AG04449 (cell line): ENCODE data around the gene SNTG2.

Source experiments
- CTCF ChIA-PET: fragments of 350-600 bp; formaldehyde crosslinking; extraction: SDS; loops from one replicate; lab custom pipeline; 2021; ENCODE audit warnings: antibody characterized with exemption; lab: Yijun Ruan, JAX
- POLR2A ChIA-PET: fragments of 400-600, 350-600 bp; formaldehyde crosslinking; extraction: SDS; loops from one replicate; lab custom pipeline; 2020; ENCODE audit warnings: antibody characterized with exemption, inconsistent platforms; lab: Yijun Ruan, JAX
- DNase-seq: peaks from one replicate; pipeline ENCODE4 v3.0.0-alpha.2; 2010; ENCODE audit warnings: low read depth, low spot score
- H3K4me3 ChIP-seq: 2 replicates; pipeline ENCODE4 v1.5.1; 2011; ENCODE audit warnings: low read depth, mild to moderate bottlenecking, control low read depth, low read length
- TF ChIP-seq, protein P1 (sequence below): IDR thresholded peaks from one replicate; pipeline ENCODE4 v1.5.1; 2011; ENCODE audit warnings: mild to moderate bottlenecking, moderate library complexity, low read length, control low read depth, inconsistent platforms; ENCODE audit not compliant: insufficient read depth; ENCODE audit errors: missing control alignments

The SNTG2 gene

GRCh38 chr2:974502-974901 is 23.9 kb downstream of the SNTG2 start:
- no peak for DNase-seq
- H3K4me3 ChIP-seq: no peak overlapping the region
- POLR2A ChIA-PET: no interaction called here
- CTCF ChIA-PET: no interaction called here
- TF ChIP-seq, protein P1, sequence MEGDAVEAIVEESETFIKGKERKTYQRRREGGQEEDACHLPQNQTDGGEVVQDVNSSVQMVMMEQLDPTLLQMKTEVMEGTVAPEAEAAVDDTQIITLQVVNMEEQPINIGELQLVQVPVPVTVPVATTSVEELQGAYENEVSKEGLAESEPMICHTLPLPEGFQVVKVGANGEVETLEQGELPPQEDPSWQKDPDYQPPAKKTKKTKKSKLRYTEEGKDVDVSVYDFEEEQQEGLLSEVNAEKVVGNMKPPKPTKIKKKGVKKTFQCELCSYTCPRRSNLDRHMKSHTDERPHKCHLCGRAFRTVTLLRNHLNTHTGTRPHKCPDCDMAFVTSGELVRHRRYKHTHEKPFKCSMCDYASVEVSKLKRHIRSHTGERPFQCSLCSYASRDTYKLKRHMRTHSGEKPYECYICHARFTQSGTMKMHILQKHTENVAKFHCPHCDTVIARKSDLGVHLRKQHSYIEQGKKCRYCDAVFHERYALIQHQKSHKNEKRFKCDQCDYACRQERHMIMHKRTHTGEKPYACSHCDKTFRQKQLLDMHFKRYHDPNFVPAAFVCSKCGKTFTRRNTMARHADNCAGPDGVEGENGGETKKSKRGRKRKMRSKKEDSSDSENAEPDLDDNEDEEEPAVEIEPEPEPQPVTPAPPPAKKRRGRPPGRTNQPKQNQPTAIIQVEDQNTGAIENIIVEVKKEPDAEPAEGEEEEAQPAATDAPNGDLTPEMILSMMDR: no peak

DNA sequence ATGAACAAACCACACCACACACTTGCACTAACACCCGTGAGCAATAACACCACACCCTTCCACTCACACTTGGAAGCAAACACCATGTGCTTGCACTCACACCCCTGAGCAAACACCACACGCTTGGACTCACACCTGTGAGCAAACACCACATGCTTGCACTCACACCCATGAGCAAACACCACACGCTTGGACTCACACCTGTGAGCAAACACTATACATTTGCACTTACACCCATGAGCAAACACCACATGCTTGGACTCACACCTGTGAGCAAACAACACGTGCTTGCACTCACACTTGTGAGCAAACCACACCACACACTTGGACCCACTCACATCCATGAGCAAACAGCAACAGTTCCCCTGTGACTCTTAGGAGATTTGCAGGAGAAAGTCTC is 24.4 kb downstream of the SNTG2 start:
- CTCF ChIA-PET: interaction anchor here (1.7 kb wide), 1 partner anchor 21 kb away, joined by 4 read pairs; no protein-coding TSS in a partner anchor
- TF ChIP-seq, protein P1: no peak
- H3K4me3 ChIP-seq: no peak overlapping the region
- POLR2A ChIA-PET: no interaction called here
- DNase-seq: no peak

DNA sequence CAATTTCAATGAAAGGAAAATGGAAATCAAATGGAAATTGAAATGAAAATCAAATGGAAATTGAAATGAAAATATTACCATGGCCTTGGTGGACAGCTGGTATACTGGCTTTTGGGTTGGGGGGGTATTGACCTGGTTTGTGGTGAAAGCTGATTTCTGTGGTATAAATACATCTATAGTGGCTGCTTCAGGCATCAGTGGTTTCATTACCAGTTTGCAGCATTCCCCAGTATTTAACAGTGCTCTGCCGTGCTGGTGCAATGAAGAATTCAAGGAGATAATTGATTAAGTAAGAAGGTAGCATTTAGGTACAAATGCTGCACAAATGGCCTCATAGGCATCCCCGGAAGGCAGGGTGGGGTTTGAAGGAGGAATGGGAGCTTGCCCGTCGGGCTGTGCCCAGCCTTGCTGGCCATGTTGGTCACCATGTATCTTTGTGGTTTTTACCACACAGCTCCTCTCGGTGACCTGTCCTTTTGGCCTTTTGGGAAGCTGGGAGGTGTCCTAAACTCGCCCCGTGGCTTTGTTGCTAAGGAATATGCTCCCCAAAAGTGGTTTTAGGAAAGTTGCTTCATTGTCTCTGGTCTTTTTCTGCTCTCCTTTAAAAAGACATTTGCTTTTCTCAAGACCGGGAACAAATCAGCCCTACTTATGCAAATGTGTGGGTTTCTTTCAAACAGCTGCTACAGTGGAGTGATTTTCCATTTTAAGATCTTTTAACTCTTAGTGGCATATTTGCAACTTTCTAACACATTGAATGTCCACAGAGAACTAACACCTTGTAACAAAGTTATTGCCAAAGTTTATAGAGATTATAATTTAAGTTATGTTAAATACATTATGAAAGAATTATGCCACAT is 28.6 kb downstream of the SNTG2 start:
- no peak for DNase-seq
- CTCF ChIA-PET: interaction anchor here (1.4 kb wide), 1 partner anchor 24 kb away, joined by 5 read pairs; no protein-coding TSS in a partner anchor
- no peak overlapping the region for H3K4me3 ChIP-seq
- TF ChIP-seq, protein P1: no peak
- POLR2A ChIA-PET: no interaction called here

DNA sequence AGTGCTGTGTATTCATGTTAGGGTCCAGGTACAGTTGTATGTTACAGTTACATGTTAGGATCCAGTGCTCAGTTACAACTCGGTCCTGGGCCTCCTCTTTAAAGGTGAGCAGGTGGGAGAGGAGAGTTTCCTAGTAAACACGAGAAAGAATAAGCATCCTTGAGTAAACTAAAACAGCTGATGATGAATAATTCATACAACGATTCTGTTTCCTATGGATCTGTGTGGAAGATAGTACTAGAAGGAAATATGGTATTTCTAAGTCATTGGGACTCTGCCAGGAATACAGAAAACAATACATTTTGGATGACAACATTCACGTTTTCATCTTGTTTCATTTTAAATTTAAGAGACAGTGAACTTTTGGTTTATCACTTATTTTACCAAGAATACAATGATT is 29.5 kb downstream of the SNTG2 start:
- ChIA-PET POLR2A (no interaction called here), CTCF (interaction anchor here (1.4 kb wide), 1 partner anchor 25 kb away, joined by 5 read pairs; no protein-coding TSS in a partner anchor)
- TF ChIP-seq, protein P1: no peak
- no peak for DNase-seq
- no peak overlapping the region for H3K4me3 ChIP-seq

DNA sequence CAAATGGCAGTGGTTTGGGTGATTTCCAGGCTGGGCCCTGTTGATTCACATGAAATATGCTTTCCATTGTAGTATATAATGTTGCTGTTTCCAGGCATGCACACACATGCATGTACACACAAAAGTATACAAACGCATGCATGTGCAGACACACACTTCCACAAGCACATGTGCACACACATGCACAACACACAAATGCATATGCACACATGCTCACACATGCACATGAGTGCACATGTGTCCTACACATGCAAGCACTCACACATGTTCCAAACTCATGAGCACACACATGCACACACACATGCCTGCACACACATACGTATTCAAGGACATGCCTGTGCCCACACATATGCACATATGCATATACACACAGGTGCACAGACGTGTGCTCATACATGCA is 30.6 kb downstream of the SNTG2 start:
- no peak overlapping the region for H3K4me3 ChIP-seq
- TF ChIP-seq, protein P1: no peak
- CTCF ChIA-PET: no interaction called here
- POLR2A ChIA-PET: no interaction called here
- no peak for DNase-seq

DNA sequence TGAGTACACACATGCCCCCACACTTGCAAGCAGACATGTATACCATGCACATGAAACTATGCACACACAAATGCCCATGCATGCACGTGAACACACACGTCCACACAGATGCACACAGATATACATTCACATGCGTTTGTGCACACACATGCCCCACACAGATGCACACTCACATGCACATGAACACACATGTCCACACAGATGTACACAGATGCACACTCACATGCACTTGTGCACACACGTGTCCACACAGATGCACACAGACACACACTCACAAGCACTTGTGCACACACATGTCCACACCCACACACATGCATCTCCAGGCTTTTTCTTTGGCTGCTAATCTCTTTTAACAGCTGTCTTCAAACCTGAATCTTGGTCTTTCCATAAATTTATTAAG is 31.1 kb downstream of the SNTG2 start:
- ChIA-PET CTCF (no interaction called here), POLR2A (no interaction called here)
- no peak overlapping the region for H3K4me3 ChIP-seq
- no peak for DNase-seq
- TF ChIP-seq, protein P1: no peak
